Common myeloid progenitor, CD34-positive (primary cell): ENCODE results near the gene FAM20B.

Experiments
- CTCF ChIA-PET: fragments of 350-600 bp; sonication (Branson Sonifier 250); formaldehyde crosslinking; loops from one replicate; lab custom pipeline; 2021; ENCODE audit warnings: antibody characterized with exemption; lab: Charles Lee
- POLR2A ChIA-PET: fragments of 350-600 bp; sonication (Branson Sonifier 250); formaldehyde crosslinking; loops from one replicate; lab custom pipeline; 2021; ENCODE audit warnings: antibody characterized with exemption; lab: Charles Lee
- DNase-seq, 3 donors: peaks; one replicate each; pipeline versions ENCODE4 v3.0.0 to v3.0.0-alpha.2; 2013
- H3K27ac ChIP-seq, 2 experiments: 1 replicate in 1 of 2; 2 replicates in 1 of 2; pipeline ENCODE4 v1.7.0; 2013; ENCODE audit warnings: inconsistent platforms in 2 of 2, low read length in 2 of 2, mild to moderate bottlenecking in 2 of 2, low read depth in 1 of 2, moderate library complexity in 1 of 2; ENCODE audit not compliant: severe bottlenecking in 2 of 2, insufficient read depth in 1 of 2, poor library complexity in 1 of 2
- H3K27me3 ChIP-seq, 5 experiments: replicated peaks in 2 of 5; 1 replicate in 3 of 5; 2 replicates in 2 of 5; pipeline versions ENCODE4 v1.6.1 to v1.7.0; 2013; ENCODE audit warnings: low read length in 4 of 5, mild to moderate bottlenecking in 2 of 5, moderate library complexity in 2 of 5, inconsistent platforms in 1 of 5; ENCODE audit not compliant: insufficient read depth in 5 of 5, control insufficient read depth in 4 of 5
- H3K36me3 ChIP-seq, 4 experiments: 1 replicate in 2 of 4; 2 replicates in 2 of 4; pipeline versions ENCODE4 v1.6.1 to v1.7.0; 2013; ENCODE audit warnings: low read length in 3 of 4, control low read depth in 1 of 4, mild to moderate bottlenecking in 1 of 4; ENCODE audit not compliant: control insufficient read depth in 4 of 4, insufficient read depth in 4 of 4
- H3K4me1 ChIP-seq, 4 experiments: 1 replicate in 3 of 4; 2 replicates in 1 of 4; pipeline versions ENCODE4 v1.6.1 to v1.7.1; 2013; ENCODE audit warnings: low read length in 3 of 4, mild to moderate bottlenecking in 3 of 4, control low read depth in 1 of 4, inconsistent platforms in 1 of 4, moderate library complexity in 1 of 4; ENCODE audit not compliant: control insufficient read depth in 4 of 4, insufficient read depth in 4 of 4; ENCODE audit errors: control extremely low read depth in 1 of 4
- H3K4me3 ChIP-seq, 7 experiments: 1 replicate in 4 of 7; 2 replicates in 3 of 7; pipeline versions ENCODE4 v1.5.1 to v1.7.0; 2013; ENCODE audit warnings: mild to moderate bottlenecking in 7 of 7, low read length in 6 of 7, moderate library complexity in 6 of 7, inconsistent platforms in 2 of 7, low read depth in 2 of 7, control low read depth in 1 of 7; ENCODE audit not compliant: insufficient read depth in 4 of 7, control insufficient read depth in 1 of 7; ENCODE audit errors: extremely low read depth in 1 of 7
- H3K9me3 ChIP-seq, 5 experiments: 1 replicate in 4 of 5; 2 replicates in 1 of 5; pipeline versions ENCODE4 v1.6.1 to v1.7.1; 2013; ENCODE audit warnings: low read length in 4 of 5, mild to moderate bottlenecking in 2 of 5, inconsistent platforms in 1 of 5, low read depth in 1 of 5, moderate library complexity in 1 of 5; ENCODE audit not compliant: control insufficient read depth in 4 of 5, insufficient read depth in 2 of 5; ENCODE audit errors: control extremely low read depth in 1 of 5
- WGBS: methylation state at CpG from one replicate; pipeline ENCODE4 v1.1.5; 2013; ENCODE audit not compliant: insufficient coverage; 5-methylcytosine and 5-hydroxymethylcytosine counted together

Gene FAM20B

GRCh38 chr1:179023946-179024650, 1.6 kb upstream of the FAM20B start:
- CTCF ChIA-PET: interaction anchor here (0.8 to 1.4 kb wide), 2 partner anchors 21 to 37 kb away, joined by 3 to 4 read pairs; no protein-coding TSS in a partner anchor
- Histone ChIP-seq H3K9me3 (no peaks in the 10 kb centered on the region), H3K36me3 (no peaks in the 10 kb centered on the region)

DNA sequence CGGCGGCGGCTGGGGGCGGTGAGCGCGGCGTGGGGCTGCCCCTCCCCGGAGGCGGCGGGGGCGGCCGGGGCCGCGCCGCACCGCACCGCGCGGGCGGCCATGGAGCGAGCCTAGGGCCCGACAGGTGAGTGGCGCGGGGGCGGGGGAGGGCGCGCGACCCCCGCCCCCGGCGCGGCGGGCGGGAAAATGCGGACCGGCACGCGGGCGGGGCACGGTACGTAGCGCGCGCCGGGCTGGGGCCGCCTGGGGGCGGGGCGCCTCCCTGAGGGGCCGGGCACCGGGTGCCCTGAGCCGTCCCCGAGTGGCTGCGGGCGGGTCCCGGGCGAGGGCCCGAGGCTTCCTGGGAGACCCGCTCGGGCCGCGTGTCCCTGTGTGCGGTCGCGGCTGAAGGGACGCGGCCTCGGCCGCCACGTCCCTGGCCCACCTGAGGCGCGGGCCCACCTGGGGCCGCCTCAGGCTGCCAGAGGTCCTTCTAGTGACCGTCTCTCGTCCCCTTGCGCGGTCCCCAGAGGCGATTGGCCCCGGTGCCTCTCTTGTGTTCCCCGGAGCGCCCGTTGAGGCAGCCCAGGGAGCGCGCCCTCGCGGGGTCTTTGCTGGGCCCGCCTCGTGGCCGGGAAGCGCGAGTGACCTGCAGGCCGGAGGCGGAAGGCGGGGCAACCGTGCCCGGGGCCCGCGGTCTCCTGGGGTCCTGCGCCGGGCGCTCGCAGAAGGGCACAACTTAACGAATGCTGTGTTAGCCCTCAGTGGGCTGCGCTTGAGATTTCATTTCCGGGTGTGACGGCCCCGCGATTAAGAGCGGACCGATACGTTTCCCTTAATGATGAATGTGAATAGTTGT, 500 bp downstream of the FAM20B start:
- H3K4me3 ChIP-seq: peak overlapping the region; percentile 71 to 93 (median 86)
- WGBS: under 1% methylated on average over 73 of the region's 110 CpGs
- ChIA-PET POLR2A (no interaction called here), CTCF (no interaction called here)
- H3K27ac ChIP-seq: peak overlapping the region; percentile 64 to 88
- H3K4me1 ChIP-seq: peaks cover 12 to 39% (median 28%) of the 10 kb centered on the region in 4 experiments
- DNase-seq: peak; percentile 57 to 85 (median 78)
- no peaks in the 10 kb centered on the region for H3K27me3 ChIP-seq
- H3K36me3 ChIP-seq: no peaks in the 10 kb centered on the region
- H3K9me3 ChIP-seq: no peaks in the 10 kb centered on the region

More at GRCh38 chr1:179023946-179024650, 1.6 kb upstream of the FAM20B start:
- WGBS: 92% methylated on average over 10 of the region's 10 CpGs
- Histone ChIP-seq H3K4me1 (peaks cover 12 to 25% (median 18%) of the 10 kb centered on the region in 4 experiments), H3K4me3 (no peak overlapping the region), H3K27me3 (no peaks in the 10 kb centered on the region), H3K27ac (no peak overlapping the region)
- POLR2A ChIA-PET: no interaction called here
- DNase-seq: no peak

- ChIA-PET CTCF (no interaction called here), POLR2A (no interaction called here)
- no peaks in the 10 kb centered on the region for H3K36me3 ChIP-seq
- H3K27me3 ChIP-seq: no peaks in the 10 kb centered on the region
- peaks cover 12 to 47% (median 29%) of the 10 kb centered on the region in 4 experiments for H3K4me1 ChIP-seq
- H3K4me3 ChIP-seq: peak overlapping the region; percentile 71 to 93 (median 86)
- 40% methylated on average over 7 of the region's 11 CpGs for WGBS
- H3K9me3 ChIP-seq: no peaks in the 10 kb centered on the region
- DNase-seq: no peak
- peak overlapping the region; percentile 64 to 88 for H3K27ac ChIP-seq
Observed at GRCh38 chr1:179026813-179027669, 1.3 kb downstream of the FAM20B start.

GRCh38 chr1:179029321-179029759, 3.6 kb downstream of the FAM20B start:
- Histone ChIP-seq H3K27ac (peak overlapping the region in 1 of 2 experiments; percentile 32), H3K9me3 (no peaks in the 10 kb centered on the region), H3K27me3 (no peaks in the 10 kb centered on the region), H3K4me3 (no peak overlapping the region), H3K36me3 (peaks cover 0 to 2% (median 0%) of the 10 kb centered on the region in 4 experiments), H3K4me1 (peaks cover 13 to 51% (median 34%) of the 10 kb centered on the region in 4 experiments)
- ChIA-PET POLR2A (interaction anchor here (0.6 kb wide), 1 partner anchor 483 kb away, joined by 4 read pairs; no protein-coding TSS in a partner anchor), CTCF (interaction anchor here (0.7 to 1.4 kb wide), 5 partner anchors 8 to 34 kb away, joined by 3 to 6 read pairs (median 3); no protein-coding TSS in a partner anchor)
- 67% methylated on average over 2 of the region's 3 CpGs for WGBS
- DNase-seq: no peak

DNA sequence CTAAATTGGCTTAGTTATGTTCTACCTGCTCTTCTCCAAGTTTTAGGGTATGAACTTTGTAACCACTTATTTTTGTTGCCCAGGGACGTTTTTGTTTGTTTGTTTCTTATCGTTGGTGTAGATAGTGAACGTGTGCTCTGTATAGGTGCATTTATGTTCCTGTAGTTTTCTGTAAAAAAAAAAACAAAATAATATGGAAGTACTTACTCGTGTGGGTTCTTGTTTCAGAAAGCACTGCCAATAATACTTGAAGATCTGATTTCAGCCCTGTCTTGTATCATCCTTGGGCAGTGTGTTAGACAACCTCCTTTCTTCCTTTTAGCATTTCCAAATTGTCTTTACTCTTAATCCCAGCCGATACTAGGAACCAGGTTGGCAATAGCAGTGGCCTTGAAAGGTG, 4.4 kb downstream of the FAM20B start:
- no peaks in the 10 kb centered on the region for H3K9me3 ChIP-seq
- peaks cover 0 to 2% (median 0%) of the 10 kb centered on the region in 4 experiments for H3K36me3 ChIP-seq
- WGBS: 50% methylated on average over 1 of the region's 5 CpGs
- POLR2A ChIA-PET: no interaction called here
- no peaks in the 10 kb centered on the region for H3K27me3 ChIP-seq
- H3K4me3 ChIP-seq: no peak overlapping the region
- H3K4me1 ChIP-seq: peaks cover 17 to 54% (median 39%) of the 10 kb centered on the region in 4 experiments
- DNase-seq: no peak
- H3K27ac ChIP-seq: peak overlapping the region in 1 of 2 experiments; percentile 32
- CTCF ChIA-PET: interaction anchor here (1.2 kb wide), 1 partner anchor 16 kb away, joined by 3 read pairs; no protein-coding TSS in a partner anchor

DNA sequence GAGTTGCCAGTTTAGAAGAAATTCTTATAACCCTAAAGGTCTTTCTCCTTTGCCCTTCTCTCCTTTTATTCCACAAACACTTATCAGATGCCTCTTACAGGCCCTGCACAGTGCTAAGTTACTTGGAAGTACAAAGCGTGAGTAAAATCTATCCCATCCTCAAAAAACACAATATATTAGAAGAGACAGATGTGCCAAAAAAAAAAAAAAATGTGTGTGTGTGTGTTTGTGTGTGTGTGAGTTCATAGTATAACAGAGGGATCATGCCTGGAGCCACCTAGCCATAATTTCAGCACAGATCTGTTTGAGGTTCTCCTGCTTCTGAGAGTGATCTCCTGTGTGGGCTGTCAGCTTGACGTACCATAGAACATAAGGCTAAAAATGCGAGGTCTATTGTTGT, 5.0 kb downstream of the FAM20B start:
- ChIA-PET POLR2A (no interaction called here), CTCF (no interaction called here)
- peaks cover 17 to 52% (median 37%) of the 10 kb centered on the region in 4 experiments for H3K4me1 ChIP-seq
- no peaks in the 10 kb centered on the region for H3K9me3 ChIP-seq
- H3K36me3 ChIP-seq: peaks cover 0 to 2% (median 0%) of the 10 kb centered on the region in 4 experiments
- H3K4me3 ChIP-seq: no peak overlapping the region
- DNase-seq: no peak
- H3K27ac ChIP-seq: no peak overlapping the region
- WGBS: 100% methylated on average over 1 of the region's 3 CpGs
- no peaks in the 10 kb centered on the region for H3K27me3 ChIP-seq
